Measurements from ENCODE around the gene SEZ6.

SEZ6 gene, protein sequence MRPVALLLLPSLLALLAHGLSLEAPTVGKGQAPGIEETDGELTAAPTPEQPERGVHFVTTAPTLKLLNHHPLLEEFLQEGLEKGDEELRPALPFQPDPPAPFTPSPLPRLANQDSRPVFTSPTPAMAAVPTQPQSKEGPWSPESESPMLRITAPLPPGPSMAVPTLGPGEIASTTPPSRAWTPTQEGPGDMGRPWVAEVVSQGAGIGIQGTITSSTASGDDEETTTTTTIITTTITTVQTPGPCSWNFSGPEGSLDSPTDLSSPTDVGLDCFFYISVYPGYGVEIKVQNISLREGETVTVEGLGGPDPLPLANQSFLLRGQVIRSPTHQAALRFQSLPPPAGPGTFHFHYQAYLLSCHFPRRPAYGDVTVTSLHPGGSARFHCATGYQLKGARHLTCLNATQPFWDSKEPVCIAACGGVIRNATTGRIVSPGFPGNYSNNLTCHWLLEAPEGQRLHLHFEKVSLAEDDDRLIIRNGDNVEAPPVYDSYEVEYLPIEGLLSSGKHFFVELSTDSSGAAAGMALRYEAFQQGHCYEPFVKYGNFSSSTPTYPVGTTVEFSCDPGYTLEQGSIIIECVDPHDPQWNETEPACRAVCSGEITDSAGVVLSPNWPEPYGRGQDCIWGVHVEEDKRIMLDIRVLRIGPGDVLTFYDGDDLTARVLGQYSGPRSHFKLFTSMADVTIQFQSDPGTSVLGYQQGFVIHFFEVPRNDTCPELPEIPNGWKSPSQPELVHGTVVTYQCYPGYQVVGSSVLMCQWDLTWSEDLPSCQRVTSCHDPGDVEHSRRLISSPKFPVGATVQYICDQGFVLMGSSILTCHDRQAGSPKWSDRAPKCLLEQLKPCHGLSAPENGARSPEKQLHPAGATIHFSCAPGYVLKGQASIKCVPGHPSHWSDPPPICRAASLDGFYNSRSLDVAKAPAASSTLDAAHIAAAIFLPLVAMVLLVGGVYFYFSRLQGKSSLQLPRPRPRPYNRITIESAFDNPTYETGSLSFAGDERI

GRCh38 chr17:29005936-29006511, at the start of gene SEZ6:
Gene SEZ6, minus strand, starts transcription at chr17:29006033. Its CDS starts 164 bp downstream, at chr17:29005869.
- peak; percentile 89 for DNase-seq (ENCODE audit: low spot score)

GRCh38 chr17:29054835-29055234, 49.0 kb upstream of the SEZ6 start:
- DNase-seq (ENCODE audit: low spot score): no peak

DNA sequence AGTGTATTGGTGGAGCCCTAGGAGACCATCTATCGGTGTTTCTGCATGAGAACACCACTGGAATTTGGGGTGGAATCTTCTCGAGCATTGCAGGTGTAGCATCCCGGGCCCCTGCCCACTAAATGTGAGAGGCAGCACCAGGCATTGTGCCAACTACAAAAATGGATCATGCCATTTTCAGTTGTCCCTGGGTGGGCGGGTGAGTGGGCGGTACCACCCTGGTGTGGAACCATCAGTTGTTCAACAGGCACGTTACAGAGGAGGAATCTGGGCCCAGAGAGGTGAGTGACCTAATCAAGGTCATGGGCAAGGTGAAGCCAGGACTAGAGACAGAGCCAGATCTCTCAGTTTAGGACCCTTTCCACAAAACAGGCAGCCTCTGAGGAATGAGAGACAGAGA, 45.9 kb upstream of the SEZ6 start:
- no peak for DNase-seq (ENCODE audit: low spot score)

DNA sequence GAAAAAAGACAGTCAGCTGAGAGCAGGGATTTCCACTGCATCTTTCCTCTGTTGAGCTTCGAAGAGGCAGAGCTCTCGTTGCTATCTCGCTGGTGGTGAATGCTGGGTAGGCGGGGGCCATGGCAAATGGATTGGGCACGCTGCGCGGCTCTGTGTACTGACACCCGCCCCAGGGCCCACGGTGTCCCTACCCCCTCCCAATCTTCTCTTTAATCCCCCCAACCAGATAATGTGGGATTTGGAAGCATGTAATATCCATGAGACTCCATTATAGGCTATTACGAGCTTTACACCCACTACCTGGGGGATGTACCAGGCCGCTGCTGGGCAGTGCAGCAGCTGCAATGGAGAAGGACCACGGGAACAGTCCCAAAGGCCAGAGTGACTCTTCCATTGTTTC, 45.4 kb upstream of the SEZ6 start:
- DNase-seq (ENCODE audit: low spot score): no peak

GRCh38 chr17:29050176-29050575, 44.3 kb upstream of the SEZ6 start:
- no peak for DNase-seq (ENCODE audit: low spot score)

DNA sequence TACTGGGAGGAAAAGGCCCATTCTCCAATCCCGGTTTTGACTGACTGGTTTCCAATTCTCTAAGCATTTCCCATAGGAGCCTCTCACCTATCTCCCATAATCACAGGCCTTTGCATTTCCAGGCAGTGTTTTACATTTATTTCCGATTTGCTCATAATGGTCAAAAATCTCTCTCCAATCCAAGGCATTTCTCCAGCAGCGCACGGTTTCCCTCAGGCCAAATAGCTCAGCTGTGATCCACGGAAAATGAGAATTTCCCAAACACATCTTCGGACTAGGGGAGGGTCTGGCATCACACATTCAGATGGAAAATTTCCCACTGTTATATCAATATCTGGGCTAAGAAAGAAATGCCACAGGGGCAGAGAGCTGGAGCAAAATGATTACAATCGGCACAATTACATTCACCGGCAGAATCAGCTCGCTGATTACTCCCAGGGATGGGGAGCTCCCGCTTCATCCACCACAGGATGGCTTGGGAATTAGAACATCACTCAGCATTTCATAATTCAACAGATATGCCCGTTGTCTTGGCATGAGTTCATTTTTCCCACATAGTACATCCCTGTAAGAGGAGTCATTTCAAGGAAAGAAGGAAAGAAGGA, 43.8 kb upstream of the SEZ6 start:
- no peak for DNase-seq (ENCODE audit: low spot score)

DNA sequence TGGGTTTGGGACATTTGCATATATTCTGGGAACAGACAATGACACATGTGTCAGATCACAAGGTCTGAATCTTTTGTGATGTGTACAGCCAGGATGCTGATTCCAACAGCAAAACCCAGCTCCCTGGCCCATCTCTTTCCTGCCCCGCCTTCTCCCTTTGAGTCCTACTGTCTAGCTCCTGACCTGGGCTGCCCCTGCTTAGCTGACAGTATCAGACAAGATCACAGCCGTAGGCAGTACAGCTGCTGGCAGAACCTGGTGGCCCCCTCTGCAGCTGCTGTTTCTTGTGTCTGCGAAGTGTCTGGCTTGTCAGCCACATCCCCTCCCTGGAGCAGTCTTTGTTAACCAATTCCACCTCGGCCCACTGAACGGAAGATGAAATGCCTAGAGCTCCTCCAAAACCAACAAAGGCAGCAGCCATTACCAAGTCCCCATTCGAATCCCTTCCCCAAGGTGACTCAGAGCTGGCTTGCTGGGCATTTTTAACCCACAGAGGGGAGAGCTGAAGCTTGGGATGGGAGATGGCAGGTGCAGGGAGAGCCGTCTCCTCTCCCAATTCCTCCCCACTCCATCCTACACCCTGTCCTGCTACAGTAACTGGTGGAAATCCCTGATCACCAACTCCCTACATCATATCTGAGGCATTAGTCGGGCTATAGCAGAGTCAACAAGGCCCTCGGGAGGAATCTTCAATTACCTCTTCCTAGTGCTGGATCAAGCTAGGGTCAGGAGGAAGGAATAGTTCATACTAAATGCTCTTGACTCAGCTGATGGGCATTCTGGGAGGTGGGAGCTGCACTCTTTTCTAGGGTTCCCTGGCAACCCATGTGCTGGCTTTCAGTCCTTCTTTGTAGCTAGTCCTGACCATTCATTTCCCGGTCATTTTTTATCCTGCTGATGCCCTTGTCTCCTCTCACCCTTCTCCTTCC, 42.9 kb upstream of the SEZ6 start:
- DNase-seq (ENCODE audit: low spot score): no peak

DNA sequence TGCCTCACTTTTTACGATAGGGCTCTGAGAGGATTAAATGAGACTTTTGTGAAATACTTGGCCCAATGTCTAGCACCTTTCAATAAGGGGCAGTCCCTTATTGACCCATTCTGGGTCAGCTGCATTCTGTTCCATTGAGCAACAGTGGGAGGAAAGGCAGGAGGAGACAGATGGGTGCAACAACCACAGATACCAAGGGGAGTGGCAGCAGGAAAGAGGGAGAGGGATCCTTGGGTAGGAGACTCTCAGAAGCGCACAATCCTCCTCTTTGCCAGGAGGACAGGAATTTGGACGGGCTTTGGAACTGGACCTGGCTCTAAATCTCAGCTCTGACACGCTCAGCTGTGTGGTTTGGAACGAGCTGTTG, 40.6 kb upstream of the SEZ6 start:
- no peak for DNase-seq (ENCODE audit: low spot score)

- no peak for DNase-seq (ENCODE audit: low spot score)
Observed at GRCh38 chr17:29045734-29046472, 40.1 kb upstream of the SEZ6 start.

GRCh38 chr17:29045026-29045425, 39.2 kb upstream of the SEZ6 start:
- DNase-seq (ENCODE audit: low spot score): no peak

DNA sequence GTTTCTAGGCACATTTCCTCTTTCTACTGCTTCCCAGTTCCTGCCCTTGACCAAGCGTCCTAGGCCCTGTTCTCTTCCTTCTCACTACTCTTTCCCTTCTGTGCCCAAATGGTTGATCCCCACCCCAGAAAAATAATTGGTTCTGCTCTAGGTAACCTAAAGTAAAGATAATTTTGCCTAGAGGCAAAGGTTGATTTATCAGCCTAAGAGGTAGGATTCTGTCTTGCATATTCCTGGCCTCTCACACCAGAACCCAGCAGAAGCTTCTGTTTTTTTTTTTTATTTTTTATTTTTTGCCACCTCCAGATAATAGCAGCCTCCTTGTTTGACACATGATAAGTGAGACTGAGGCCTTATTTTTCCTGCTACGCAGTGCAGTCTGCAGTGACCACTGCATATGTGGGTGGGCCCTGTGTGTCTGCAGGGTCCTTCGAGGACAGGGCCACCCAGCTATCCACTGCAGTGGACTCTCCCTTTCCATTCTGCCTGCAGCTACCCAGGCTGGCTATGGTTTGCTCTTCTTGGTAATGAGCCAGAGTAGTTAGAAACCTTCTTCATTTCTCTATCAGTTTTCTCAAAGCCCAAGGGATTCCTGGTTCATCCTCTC, 37.8 kb upstream of the SEZ6 start:
- DNase-seq (ENCODE audit: low spot score): no peak

GRCh38 chr17:29042679-29043538, 37.1 kb upstream of the SEZ6 start, which contains the start of gene PIPOX:
Gene PIPOX, plus strand, starts transcription at chr17:29043141. Its CDS starts 85 bp downstream, at chr17:29043226.
- DNase-seq (ENCODE audit: low spot score): no peak

GRCh38 chr17:29042026-29042678, 36.3 kb upstream of the SEZ6 start:
- DNase-seq (ENCODE audit: low spot score): no peak

- DNase-seq (ENCODE audit: low spot score): no peak
Observed at GRCh38 chr17:29041571-29041970, 35.7 kb upstream of the SEZ6 start.

DNA sequence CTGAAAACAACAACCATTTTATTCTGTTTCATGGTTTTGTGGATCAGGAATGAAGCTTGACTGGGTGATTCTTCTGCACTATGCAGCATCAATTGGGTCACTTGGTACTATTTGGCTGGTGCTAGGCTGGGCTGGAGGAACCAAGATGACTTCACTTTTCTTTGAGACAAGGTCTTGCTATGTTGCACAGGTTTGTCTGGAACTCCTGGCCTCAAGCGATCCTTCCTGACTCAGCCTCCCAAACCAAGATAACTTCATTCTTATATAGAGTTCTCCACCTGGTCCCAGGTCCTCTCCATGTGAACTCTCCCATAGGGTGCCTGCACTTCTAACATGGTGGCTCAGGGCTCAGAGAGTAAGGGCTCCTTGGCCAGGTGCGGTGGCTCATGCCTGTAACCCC, 35.3 kb upstream of the SEZ6 start:
- DNase-seq (ENCODE audit: low spot score): no peak

GRCh38 chr17:29039764-29040598, 34.1 kb upstream of the SEZ6 start:
- DNase-seq (ENCODE audit: low spot score): peak; percentile 30

DNA sequence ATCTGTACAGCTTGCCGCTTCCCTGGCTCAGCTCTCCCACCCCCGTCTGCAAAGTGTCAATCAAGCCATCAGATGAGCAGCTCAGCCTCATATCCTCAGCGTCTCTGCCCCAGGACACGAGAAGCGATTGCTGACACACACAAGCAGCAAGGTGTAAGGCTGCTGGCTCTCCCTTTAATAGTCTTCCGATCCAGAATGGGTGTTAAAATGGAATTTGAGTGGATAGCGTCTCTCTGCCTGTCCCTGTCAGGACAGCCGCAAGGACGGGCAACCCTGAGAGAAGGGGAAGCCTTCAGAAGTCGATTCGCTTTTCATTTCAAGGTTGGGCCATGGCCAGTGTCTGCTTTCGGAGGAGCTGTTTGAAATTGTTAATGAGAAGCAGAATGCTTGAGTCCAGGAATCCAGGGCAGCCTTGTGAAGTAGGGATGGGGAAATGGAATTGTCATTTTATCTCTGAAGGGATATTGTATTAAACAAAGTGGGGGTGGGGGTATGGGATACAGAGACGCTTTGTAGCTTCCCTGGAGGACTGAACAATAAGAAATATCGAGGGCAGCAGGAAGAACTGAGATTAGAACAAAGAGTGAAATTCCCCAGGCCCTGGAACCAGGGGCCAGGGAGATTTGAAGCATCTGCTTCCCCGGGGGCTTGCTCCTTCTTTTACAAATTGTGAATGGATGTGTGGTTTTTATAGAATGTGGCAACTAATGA, 32.4 kb upstream of the SEZ6 start:
- DNase-seq (ENCODE audit: low spot score): no peak
